Measurements from ENCODE around the gene MYOM1.

The MYOM1 gene

GRCh38 chr18:3238742-3239141 is 19.0 kb upstream of the MYOM1 start:
- no peak overlapping the region for H3K4me3 ChIP-seq (ENCODE audit: low read length)

GRCh38 chr18:3236470-3236869 is 16.7 kb upstream of the MYOM1 start:
- no peak for DNase-seq (ENCODE audit: low read depth)
- no peak for TF ChIP-seq CTCF (conservative IDR thresholded peaks at IDR 0.05; ENCODE audit: low read depth, low read length)
- H3K4me3 ChIP-seq (ENCODE audit: low read length) = no peak overlapping the region

More at GRCh38 chr18:3238742-3239141, 19.0 kb upstream of the MYOM1 start:
- peak; percentile 36 for TF ChIP-seq CTCF (conservative IDR thresholded peaks at IDR 0.05; ENCODE audit: low read depth, low read length)
- no peak for DNase-seq (ENCODE audit: low read depth)

GRCh38 chr18:3235846-3236245 is 16.1 kb upstream of the MYOM1 start:
- TF ChIP-seq CTCF (conservative IDR thresholded peaks at IDR 0.05; ENCODE audit: low read depth, low read length) = no peak
- H3K4me3 ChIP-seq (ENCODE audit: low read length) = no peak overlapping the region
- no peak for DNase-seq (ENCODE audit: low read depth)

GRCh38 chr18:3234457-3234856 is 14.7 kb upstream of the MYOM1 start:
- no peak for DNase-seq (ENCODE audit: low read depth)
- no peak overlapping the region for H3K4me3 ChIP-seq (ENCODE audit: low read length)
- no peak for TF ChIP-seq CTCF (conservative IDR thresholded peaks at IDR 0.05; ENCODE audit: low read depth, low read length)

- no peak for TF ChIP-seq CTCF (conservative IDR thresholded peaks at IDR 0.05; ENCODE audit: low read depth, low read length)
- H3K4me3 ChIP-seq (ENCODE audit: low read length) = no peak overlapping the region
- no peak for DNase-seq (ENCODE audit: low read depth)
Observed at GRCh38 chr18:3233433-3234168, 13.8 kb upstream of the MYOM1 start.

GRCh38 chr18:3233004-3233403 is 13.2 kb upstream of the MYOM1 start:
- TF ChIP-seq CTCF (conservative IDR thresholded peaks at IDR 0.05; ENCODE audit: low read depth, low read length) = no peak
- DNase-seq (ENCODE audit: low read depth) = no peak
- H3K4me3 ChIP-seq (ENCODE audit: low read length) = no peak overlapping the region

All from retinal pigment epithelial cell (primary cell).